Erythroblast (primary cell): ENCODE data around the gene SH3RF1.

Experiments
- GATA1 ChIP-seq: IDR thresholded peaks from 2 replicates; pipeline ENCODE4 v1.6.1; 2011; ENCODE audit warnings: low read depth, mild to moderate bottlenecking, control low read depth, low read length, moderate library complexity
- POLR2A ChIP-seq: IDR thresholded peaks from 2 replicates; pipeline ENCODE4 v1.6.1; 2011; ENCODE audit warnings: mild to moderate bottlenecking, low read length

GRCh38 chr4:169200361-169201030 lies 70.3 kb downstream of the SH3RF1 start:
- TF ChIP-seq POLR2A (no peak), GATA1 (no peak)
